ENCODE measurements around the gene MDGA2. TPM values are rescaled to one million over a fixed set of nuclear protein-coding genes. Genes with fewer than 3 reads are reported as not detected.
A peak's percentile ranks its signal among the peaks of the same experiment; 100 is the strongest.
"Not testable (repeated sequence)": the region's sequence is repeated elsewhere in the genome, so short reads cannot be mapped to it uniquely, and the experiment has no call there.

MDGA2 gene
- total RNA-seq, 1 donor from 2014 or later: 1.3 TPM

- no peak for TF ChIP-seq CTCF (conservative IDR thresholded peaks at IDR 0.05)
- no peak overlapping the region for H3K27ac Mint-ChIP-seq
- no peak overlapping the region for H3K4me3 Mint-ChIP-seq
- no peaks in the 10 kb centered on the region for H3K4me1 Mint-ChIP-seq (ENCODE audit: unreplicated experiment)
- H3K27me3 Mint-ChIP-seq: no peaks in the 10 kb centered on the region
- no peaks in the 10 kb centered on the region for H3K36me3 Mint-ChIP-seq
- H3K9me3 Mint-ChIP-seq: peaks cover 6% of the 10 kb centered on the region
- DNase-seq (ENCODE audit: extremely low spot score, unreplicated experiment): no peak
Measured at GRCh38 chr14:46940611-46941010, 734.8 kb downstream of the MDGA2 start.

- Mint-ChIP-seq H3K9me3 (peaks cover 5% of the 10 kb centered on the region), H3K4me1 (ENCODE audit: unreplicated experiment) (peaks cover 1% of the 10 kb centered on the region), H3K27me3 (peaks cover under 1% of the 10 kb centered on the region), H3K36me3 (no peaks in the 10 kb centered on the region), H3K27ac (no peak overlapping the region), H3K4me3 (no peak overlapping the region)
- no peak for DNase-seq (ENCODE audit: extremely low spot score, unreplicated experiment)
- peak; percentile 65 for TF ChIP-seq CTCF (conservative IDR thresholded peaks at IDR 0.05)
Measured at GRCh38 chr14:46920542-46920941, 754.9 kb downstream of the MDGA2 start.

- DNase-seq (ENCODE audit: extremely low spot score, unreplicated experiment); H3K4me1 Mint-ChIP-seq (ENCODE audit: unreplicated experiment); H3K36me3 Mint-ChIP-seq; H3K27ac Mint-ChIP-seq; H3K4me3 Mint-ChIP-seq; H3K27me3 Mint-ChIP-seq; H3K9me3 Mint-ChIP-seq: not testable (repeated sequence)
Measured at GRCh38 chr14:46915539-46915938, 759.9 kb downstream of the MDGA2 start.

- Mint-ChIP-seq H3K27ac (no peak overlapping the region), H3K9me3 (no peaks in the 10 kb centered on the region), H3K4me3 (no peak overlapping the region), H3K36me3 (no peaks in the 10 kb centered on the region), H3K27me3 (no peaks in the 10 kb centered on the region), H3K4me1 (ENCODE audit: unreplicated experiment) (no peaks in the 10 kb centered on the region)
- no peak for DNase-seq (ENCODE audit: extremely low spot score, unreplicated experiment)
- no peak for TF ChIP-seq CTCF (conservative IDR thresholded peaks at IDR 0.05)
Measured at GRCh38 chr14:46902837-46903236, 772.6 kb downstream of the MDGA2 start.

- Mint-ChIP-seq H3K4me1 (ENCODE audit: unreplicated experiment) (peaks cover 5% of the 10 kb centered on the region), H3K9me3 (no peaks in the 10 kb centered on the region), H3K27me3 (no peaks in the 10 kb centered on the region), H3K27ac (no peak overlapping the region), H3K4me3 (no peak overlapping the region), H3K36me3 (no peaks in the 10 kb centered on the region)
- no peak for TF ChIP-seq CTCF (conservative IDR thresholded peaks at IDR 0.05)
- DNase-seq (ENCODE audit: extremely low spot score, unreplicated experiment): no peak
Measured at GRCh38 chr14:46894476-46894875, 780.9 kb downstream of the MDGA2 start.

- Mint-ChIP-seq H3K4me3 (no peak overlapping the region), H3K36me3 (no peaks in the 10 kb centered on the region), H3K9me3 (no peaks in the 10 kb centered on the region)
Measured at GRCh38 chr14:46887144-46887543, 788.3 kb downstream of the MDGA2 start.

More at GRCh38 chr14:46887144-46887543, 788.3 kb downstream of the MDGA2 start:
- no peaks in the 10 kb centered on the region for H3K4me1 Mint-ChIP-seq (ENCODE audit: unreplicated experiment)
- TF ChIP-seq CTCF (conservative IDR thresholded peaks at IDR 0.05): no peak
- no peaks in the 10 kb centered on the region for H3K27me3 Mint-ChIP-seq
- DNase-seq (ENCODE audit: extremely low spot score, unreplicated experiment): no peak
- no peak overlapping the region for H3K27ac Mint-ChIP-seq
